ENCODE results near the gene COL6A3. TPM values are rescaled to one million over a fixed set of nuclear protein-coding genes. Genes with fewer than 3 reads are reported as not detected.
A peak's percentile ranks its signal among the peaks of the same experiment; 100 is the strongest.

The COL6A3 gene
- total RNA-seq, 1 donor from 2014 or later = 57.1 TPM

GRCh38 chr2:237316339-237316738 is 97.6 kb downstream of the COL6A3 start:
- Histone ChIP-seq H3K36me3 (no peaks in the 10 kb centered on the region), H3K27ac (replicated peaks) (peak overlapping the region; percentile 91), H3K4me1 (peaks cover 44% of the 10 kb centered on the region), H3K27me3 (ENCODE audit: low read depth) (no peaks in the 10 kb centered on the region), H3K9me3 (replicated peaks) (no peaks in the 10 kb centered on the region), H3K4me3 (no peak overlapping the region)
- no peak for DNase-seq
- no peak for TF ChIP-seq CTCF (IDR thresholded peaks at IDR 0.05; ENCODE audit: borderline replicate concordance)
- intact Hi-C loops (cut with micrococcal nuclease) = no loop called here

- Histone ChIP-seq H3K4me3 (no peak overlapping the region), H3K27me3 (ENCODE audit: low read depth) (no peaks in the 10 kb centered on the region), H3K36me3 (no peaks in the 10 kb centered on the region), H3K4me1 (peaks cover 41% of the 10 kb centered on the region), H3K9me3 (replicated peaks) (no peaks in the 10 kb centered on the region), H3K27ac (replicated peaks) (peak overlapping the region; percentile 91)
- intact Hi-C loops (cut with micrococcal nuclease) = no loop called here
- DNase-seq = no peak
- TF ChIP-seq CTCF (IDR thresholded peaks at IDR 0.05; ENCODE audit: borderline replicate concordance) = no peak
Measured at GRCh38 chr2:237315829-237316225, 98.1 kb downstream of the COL6A3 start.

- peaks cover 41% of the 10 kb centered on the region for H3K4me1 ChIP-seq
Measured at GRCh38 chr2:237315170-237315828, 98.7 kb downstream of the COL6A3 start.

GRCh38 chr2:237314681-237315080 is 99.3 kb downstream of the COL6A3 start:
- H3K4me1 ChIP-seq = peaks cover 46% of the 10 kb centered on the region
- no peak overlapping the region for H3K4me3 ChIP-seq
- no peaks in the 10 kb centered on the region for H3K9me3 ChIP-seq (replicated peaks)
- no peak for DNase-seq
- H3K36me3 ChIP-seq = no peaks in the 10 kb centered on the region
- H3K27me3 ChIP-seq (ENCODE audit: low read depth) = no peaks in the 10 kb centered on the region
- intact Hi-C loops (cut with micrococcal nuclease) = no loop called here
- peak overlapping the region; percentile 91 for H3K27ac ChIP-seq (replicated peaks)
- TF ChIP-seq CTCF (IDR thresholded peaks at IDR 0.05; ENCODE audit: borderline replicate concordance) = no peak

More at GRCh38 chr2:237315170-237315828, 98.7 kb downstream of the COL6A3 start:
- no peaks in the 10 kb centered on the region for H3K9me3 ChIP-seq (replicated peaks)
- H3K27ac ChIP-seq (replicated peaks) = peak overlapping the region; percentile 91
- intact Hi-C loops (cut with micrococcal nuclease) = no loop called here
- H3K27me3 ChIP-seq (ENCODE audit: low read depth) = no peaks in the 10 kb centered on the region
- H3K36me3 ChIP-seq = no peaks in the 10 kb centered on the region
- no peak overlapping the region for H3K4me3 ChIP-seq
- TF ChIP-seq CTCF (IDR thresholded peaks at IDR 0.05; ENCODE audit: borderline replicate concordance) = peak; percentile 68
- peak; percentile 91 for DNase-seq

GRCh38 chr2:237314198-237314597 is 99.8 kb downstream of the COL6A3 start:
- no peaks in the 10 kb centered on the region for H3K9me3 ChIP-seq (replicated peaks)
- no peak for TF ChIP-seq CTCF (IDR thresholded peaks at IDR 0.05; ENCODE audit: borderline replicate concordance)
- DNase-seq = no peak
- no peaks in the 10 kb centered on the region for H3K36me3 ChIP-seq
- no peaks in the 10 kb centered on the region for H3K27me3 ChIP-seq (ENCODE audit: low read depth)
- intact Hi-C loops (cut with micrococcal nuclease) = no loop called here
- H3K4me3 ChIP-seq = no peak overlapping the region
- H3K4me1 ChIP-seq = peaks cover 50% of the 10 kb centered on the region
- peak overlapping the region; percentile 91 for H3K27ac ChIP-seq (replicated peaks)

All from left ventricle myocardium inferior (tissue), 1 donor.